ENCODE measurements around the gene AKAP14. TPM values are rescaled to one million over a fixed set of nuclear protein-coding genes. Genes with fewer than 3 reads are reported as not detected.
"Not testable (repeated sequence)": the region's sequence is repeated elsewhere in the genome, so short reads cannot be mapped to it uniquely, and the experiment has no call there.

AKAP14 gene
- total and polyA plus RNA-seq, 2 of the 4 experiments (the other 2 are of a cell fraction), result not detected

- Histone ChIP-seq H3K18ac (ENCODE audit: low read depth, low read length) (no peak overlapping the region), H3K14ac (replicated peaks; ENCODE audit: low read depth, low read length) (no peak overlapping the region), H4K8ac (ENCODE audit: low read depth in 2 of 2, low read length in 2 of 2) (no peak overlapping the region), H3K4me1 (ENCODE audit: control insufficient read depth, insufficient read depth, low read length) (no peaks in the 10 kb centered on the region), H3K56ac (ENCODE audit: extremely low read depth, insufficient read depth, low read length) (no peak overlapping the region), H3K23ac (ENCODE audit: low read depth, low read length) (no peak overlapping the region), H3K4me2 (ENCODE audit: low read depth, low read length) (no peak overlapping the region), H3K4ac (ENCODE audit: low read depth, low read length) (no peak overlapping the region), H3K4me3 (ENCODE audit: insufficient read depth, low read depth, low read length) (no peak overlapping the region), H2AK5ac (ENCODE audit: low read depth, low read length) (no peak overlapping the region), H3K9ac (ENCODE audit: low read depth, low read length) (no peak overlapping the region), H3K27ac (ENCODE audit: insufficient read depth, low read length) (no peak overlapping the region), H2AK9ac (replicated peaks; ENCODE audit: low read depth, low read length, poor library complexity) (no peak overlapping the region), H2AFZ (replicated peaks; ENCODE audit: low read length, poor library complexity) (no peak overlapping the region), H3K9me1 (ENCODE audit: insufficient read depth, low read length) (no peaks in the 10 kb centered on the region), H3K36me3 (ENCODE audit: control insufficient read depth, insufficient read depth, low read length) (no peaks in the 10 kb centered on the region), H3K27me3 (ENCODE audit: control insufficient read depth, insufficient read depth, low read length) (no peaks in the 10 kb centered on the region), H2BK20ac (ENCODE audit: low read depth, low read length) (no peak overlapping the region), H2BK120ac (ENCODE audit: low read depth, low read length) (no peak overlapping the region), H2BK15ac (ENCODE audit: low read depth, low read length) (no peak overlapping the region), H4K20me1 (ENCODE audit: insufficient read depth, low read length) (no peaks in the 10 kb centered on the region), H3K79me1 (ENCODE audit: low read depth in 1 of 2, low read length in 2 of 2) (no peaks in the 10 kb centered on the region), H4K91ac (ENCODE audit: insufficient read depth, low read depth, low read length) (no peak overlapping the region), H2BK5ac (ENCODE audit: low read depth, low read length, poor library complexity, severe bottlenecking) (no peak overlapping the region), H4K5ac (ENCODE audit: low read depth, low read length) (no peak overlapping the region), H3K9me3 (ENCODE audit: control insufficient read depth, insufficient read depth, low read length) (no peaks in the 10 kb centered on the region)
- no peak for ATAC-seq (ENCODE audit: low read depth)
- in situ Hi-C loops (cut with MboI; ENCODE audit: low sequenced_read_pairs) (loop anchor here (25.0 kb wide), 1 partner anchor 183 kb away; no protein-coding TSS in a partner anchor), intact Hi-C loops (cut with micrococcal nuclease) (no loop called here), dilution Hi-C loops (cut with HindIII; ENCODE audit: low sequenced_read_pairs, unreplicated experiment) (no loop called here)
- TF ChIP-seq FOS (IDR thresholded peaks at IDR 0.05; ENCODE audit: low read depth, low read length) (no peak), BHLHE40 (IDR thresholded peaks at IDR 0.05; ENCODE audit: low read depth, low read length) (no peak), ELK1 (IDR thresholded peaks at IDR 0.05; ENCODE audit: borderline replicate concordance, low read depth, low read length) (no peak), NFE2L2 (IDR thresholded peaks at IDR 0.05; ENCODE audit: low read depth, low read length) (no peak), CEBPB (IDR thresholded peaks at IDR 0.05; ENCODE audit: low read depth, low read length) (peak; percentile 22; the same call in 1 of the 2 replicates), SMC3 (IDR thresholded peaks at IDR 0.05; ENCODE audit: low read depth, low read length) (no peak), RAD21 (IDR thresholded peaks at IDR 0.05; ENCODE audit: low read length) (no peak), POLR2A (IDR thresholded peaks at IDR 0.05; ENCODE audit: low read depth, low read length) (no peak)
- 67% methylated on average over 1 of the region's 3 CpGs; no CpG with 5 or more reads in 1 of the 2 experiments for WGBS, 2 experiments (ENCODE audit: extremely low coverage in 2 of 2, insufficient read length in 1 of 2)
- CTCF ChIA-PET, result no interaction called here
- POLR2A ChIA-PET (ENCODE audit: unreplicated experiment), result no interaction called here
- BruUV-seq (replicated peaks), result no TSS peak
- DNase-seq, result no peak
Observed at GRCh38 chrX:119954374-119954773, 58.7 kb downstream of the AKAP14 start.

GRCh38 chrX:119955807-119956570 is 60.3 kb downstream of the AKAP14 start:
- H3K27ac ChIP-seq (ENCODE audit: insufficient read depth, low read length); H2AFZ ChIP-seq (replicated peaks; ENCODE audit: low read length, poor library complexity); POLR2A ChIA-PET (ENCODE audit: unreplicated experiment); H2BK15ac ChIP-seq (ENCODE audit: low read depth, low read length); BruUV-seq (replicated peaks); H3K36me3 ChIP-seq (ENCODE audit: control insufficient read depth, insufficient read depth, low read length); H2AK5ac ChIP-seq (ENCODE audit: low read depth, low read length); H2BK5ac ChIP-seq (ENCODE audit: low read depth, low read length, poor library complexity, severe bottlenecking); H2BK20ac ChIP-seq (ENCODE audit: low read depth, low read length); H3K4ac ChIP-seq (ENCODE audit: low read depth, low read length); intact Hi-C loops (cut with micrococcal nuclease); H3K56ac ChIP-seq (ENCODE audit: extremely low read depth, insufficient read depth, low read length); CTCF ChIA-PET; H3K9ac ChIP-seq (ENCODE audit: low read depth, low read length); H4K20me1 ChIP-seq (ENCODE audit: insufficient read depth, low read length); H3K9me3 ChIP-seq (ENCODE audit: control insufficient read depth, insufficient read depth, low read length); H3K79me1 ChIP-seq (ENCODE audit: low read depth in 1 of 2, low read length in 2 of 2); H2BK120ac ChIP-seq (ENCODE audit: low read depth, low read length); H3K4me3 ChIP-seq (ENCODE audit: insufficient read depth, low read depth, low read length); H4K8ac ChIP-seq (ENCODE audit: low read depth in 2 of 2, low read length in 2 of 2); H3K4me1 ChIP-seq (ENCODE audit: control insufficient read depth, insufficient read depth, low read length); H4K5ac ChIP-seq (ENCODE audit: low read depth, low read length); H3K27me3 ChIP-seq (ENCODE audit: control insufficient read depth, insufficient read depth, low read length); dilution Hi-C loops (cut with HindIII; ENCODE audit: low sequenced_read_pairs, unreplicated experiment); H3K4me2 ChIP-seq (ENCODE audit: low read depth, low read length); ATAC-seq (ENCODE audit: low read depth); H3K18ac ChIP-seq (ENCODE audit: low read depth, low read length); H3K9me1 ChIP-seq (ENCODE audit: insufficient read depth, low read length); H3K23ac ChIP-seq (ENCODE audit: low read depth, low read length); DNase-seq; H2AK9ac ChIP-seq (replicated peaks; ENCODE audit: low read depth, low read length, poor library complexity); H4K91ac ChIP-seq (ENCODE audit: insufficient read depth, low read depth, low read length); H3K14ac ChIP-seq (replicated peaks; ENCODE audit: low read depth, low read length): not testable (repeated sequence)
- in situ Hi-C loops (cut with MboI; ENCODE audit: low sequenced_read_pairs), result loop anchor here (25.0 kb wide), 1 partner anchor 181 kb away; no protein-coding TSS in a partner anchor
- WGBS, 2 experiments (ENCODE audit: extremely low coverage in 2 of 2, insufficient read length in 1 of 2), result 80% methylated on average over 1 of the region's 21 CpGs; no CpG with 5 or more reads in 1 of the 2 experiments
